ENCODE data around the gene FGA.

DNA sequence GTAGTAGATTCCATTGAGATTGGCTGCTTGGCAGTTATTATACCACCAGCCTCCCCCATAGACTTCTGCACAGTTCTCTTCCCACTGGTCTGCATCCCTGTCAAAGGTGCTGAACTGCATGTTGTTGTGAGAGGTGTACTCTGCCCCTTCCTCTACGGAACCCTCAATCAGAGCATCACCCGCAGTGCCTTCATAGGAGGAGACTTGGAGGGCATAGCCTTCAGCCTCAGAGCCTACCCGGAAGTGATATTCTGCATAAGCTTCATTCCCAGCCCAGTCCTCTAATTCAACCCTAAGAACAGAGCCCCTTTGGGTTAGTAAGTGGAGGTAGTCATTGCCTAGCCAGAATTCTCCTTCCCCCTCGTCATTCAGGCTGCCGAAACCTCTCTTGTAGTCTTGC lies 6.3 kb downstream of the FGA start:
- TF ChIP-seq, protein P1, sequence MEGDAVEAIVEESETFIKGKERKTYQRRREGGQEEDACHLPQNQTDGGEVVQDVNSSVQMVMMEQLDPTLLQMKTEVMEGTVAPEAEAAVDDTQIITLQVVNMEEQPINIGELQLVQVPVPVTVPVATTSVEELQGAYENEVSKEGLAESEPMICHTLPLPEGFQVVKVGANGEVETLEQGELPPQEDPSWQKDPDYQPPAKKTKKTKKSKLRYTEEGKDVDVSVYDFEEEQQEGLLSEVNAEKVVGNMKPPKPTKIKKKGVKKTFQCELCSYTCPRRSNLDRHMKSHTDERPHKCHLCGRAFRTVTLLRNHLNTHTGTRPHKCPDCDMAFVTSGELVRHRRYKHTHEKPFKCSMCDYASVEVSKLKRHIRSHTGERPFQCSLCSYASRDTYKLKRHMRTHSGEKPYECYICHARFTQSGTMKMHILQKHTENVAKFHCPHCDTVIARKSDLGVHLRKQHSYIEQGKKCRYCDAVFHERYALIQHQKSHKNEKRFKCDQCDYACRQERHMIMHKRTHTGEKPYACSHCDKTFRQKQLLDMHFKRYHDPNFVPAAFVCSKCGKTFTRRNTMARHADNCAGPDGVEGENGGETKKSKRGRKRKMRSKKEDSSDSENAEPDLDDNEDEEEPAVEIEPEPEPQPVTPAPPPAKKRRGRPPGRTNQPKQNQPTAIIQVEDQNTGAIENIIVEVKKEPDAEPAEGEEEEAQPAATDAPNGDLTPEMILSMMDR (IDR thresholded peaks at IDR 0.05): no peak
- TF ChIP-seq POLR2A (IDR thresholded peaks at IDR 0.05) (no peak), POLR2AphosphoS5 (IDR thresholded peaks at IDR 0.05) (no peak)
